ENCODE data around the gene ZNF501.

Gene ZNF501

GRCh38 chr3:44687898-44688297, 41.5 kb upstream of the ZNF501 start:
- DNase-seq: no peak
- Histone ChIP-seq H3K4ac (ENCODE audit: low read depth, low read length) (no peak overlapping the region), H2BK5ac (ENCODE audit: low read depth, low read length, poor library complexity) (no peak overlapping the region), H2AK5ac (ENCODE audit: low read length) (no peak overlapping the region), H3K79me2 (ENCODE audit: control insufficient read depth, insufficient read depth, low read length, poor library complexity) (peaks cover 3% of the 10 kb centered on the region), H3K27me3 (ENCODE audit: insufficient read depth, low read length) (no peaks in the 10 kb centered on the region), H3K23ac (ENCODE audit: low read length) (no peak overlapping the region), H3K4me3 (ENCODE audit: low read depth, low read length) (no peak overlapping the region), H3K4me2 (ENCODE audit: low read length) (no peak overlapping the region), H3K36me3 (ENCODE audit: control insufficient read depth in 1 of 2, insufficient read depth in 2 of 2, low read length in 2 of 2) (no peaks in the 10 kb centered on the region), H3K27ac (ENCODE audit: low read depth, low read length) (no peak overlapping the region), H3K9me3 (ENCODE audit: insufficient read depth, low read depth, low read length) (peaks cover 8% of the 10 kb centered on the region), H3K14ac (ENCODE audit: low read length) (no peak overlapping the region), H2BK12ac (ENCODE audit: low read length) (no peak overlapping the region), H3K18ac (ENCODE audit: low read length) (no peak overlapping the region), H2AFZ (ENCODE audit: insufficient read depth, low read length, poor library complexity) (no peak overlapping the region), H2BK120ac (ENCODE audit: insufficient read depth, low read length, poor library complexity) (no peak overlapping the region), H3K9ac (ENCODE audit: low read length) (no peak overlapping the region), H4K91ac (ENCODE audit: low read depth, low read length) (no peak overlapping the region), H4K8ac (ENCODE audit: low read depth, low read length) (no peak overlapping the region), H3K79me1 (ENCODE audit: low read length) (peaks cover 2% of the 10 kb centered on the region), H3K4me1 (ENCODE audit: control insufficient read depth in 1 of 2, insufficient read depth in 2 of 2, low read length in 2 of 2) (peaks cover 0 to 2% of the 10 kb centered on the region in 2 experiments), H4K12ac (ENCODE audit: low read depth, low read length) (no peak overlapping the region)
- WGBS (ENCODE audit: extremely low coverage, insufficient coverage, insufficient read length): no CpG with 5 or more reads among the region's 1 CpG

- Histone ChIP-seq H3K4ac (ENCODE audit: low read depth, low read length) (no peak within 1 kb of the TSS), H4K91ac (ENCODE audit: low read depth, low read length) (no peak within 1 kb of the TSS), H3K14ac (ENCODE audit: low read length) (no peak within 1 kb of the TSS), H3K18ac (ENCODE audit: low read length) (no peak within 1 kb of the TSS), H3K23ac (ENCODE audit: low read length) (no peak within 1 kb of the TSS), H3K79me2 (ENCODE audit: control insufficient read depth, insufficient read depth, low read length, poor library complexity) (no peaks in the 10 kb centered on the region), H3K27ac (ENCODE audit: low read depth, low read length) (no peak within 1 kb of the TSS), H2AFZ (ENCODE audit: insufficient read depth, low read length, poor library complexity) (peak within 1 kb of the TSS; percentile 98), H3K4me2 (ENCODE audit: low read length) (peak within 1 kb of the TSS; percentile 71), H3K79me1 (ENCODE audit: low read length) (no peaks in the 10 kb centered on the region), H3K4me3 (ENCODE audit: low read depth, low read length) (peak within 1 kb of the TSS; percentile 90), H2BK120ac (ENCODE audit: insufficient read depth, low read length, poor library complexity) (no peak within 1 kb of the TSS), H3K27me3 (ENCODE audit: insufficient read depth, low read length) (no peaks in the 10 kb centered on the region), H3K36me3 (ENCODE audit: control insufficient read depth in 1 of 2, insufficient read depth in 2 of 2, low read length in 2 of 2) (no peaks in the 10 kb centered on the region), H4K8ac (ENCODE audit: low read depth, low read length) (peak within 1 kb of the TSS; percentile 92), H2AK5ac (ENCODE audit: low read length) (no peak within 1 kb of the TSS), H2BK12ac (ENCODE audit: low read length) (no peak within 1 kb of the TSS), H4K12ac (ENCODE audit: low read depth, low read length) (peak within 1 kb of the TSS; percentile 61), H3K9ac (ENCODE audit: low read length) (peak within 1 kb of the TSS; percentile 65), H3K4me1 (ENCODE audit: control insufficient read depth in 1 of 2, insufficient read depth in 2 of 2, low read length in 2 of 2) (peaks cover 0 to 2% of the 10 kb centered on the region in 2 experiments), H2BK5ac (ENCODE audit: low read depth, low read length, poor library complexity) (no peak within 1 kb of the TSS), H3K9me3 (ENCODE audit: insufficient read depth, low read depth, low read length) (peaks cover 7% of the 10 kb centered on the region)
- peak; percentile 69 to 76 for DNase-seq
- no CpG with 5 or more reads among the region's 36 CpGs for WGBS (ENCODE audit: extremely low coverage, insufficient coverage, insufficient read length)
Measured at GRCh38 chr3:44712455-44713075, 16.9 kb upstream of the ZNF501 start, which contains the start of gene ZNF502. Gene ZNF502 (plus strand): TSS chr3:44712660. CDS start chr3:44720262, 7,602 bp downstream.

- Histone ChIP-seq H4K12ac (ENCODE audit: low read depth, low read length) (no peak overlapping the region), H2AFZ (ENCODE audit: insufficient read depth, low read length, poor library complexity) (no peak overlapping the region), H3K4ac (ENCODE audit: low read depth, low read length) (no peak overlapping the region), H3K9me3 (ENCODE audit: insufficient read depth, low read depth, low read length) (peaks cover 15% of the 10 kb centered on the region), H3K4me3 (ENCODE audit: low read depth, low read length) (no peak overlapping the region), H2BK5ac (ENCODE audit: low read depth, low read length, poor library complexity) (no peak overlapping the region), H3K23ac (ENCODE audit: low read length) (no peak overlapping the region), H3K27ac (ENCODE audit: low read depth, low read length) (no peak overlapping the region), H3K14ac (ENCODE audit: low read length) (no peak overlapping the region), H3K4me2 (ENCODE audit: low read length) (no peak overlapping the region), H2BK12ac (ENCODE audit: low read length) (no peak overlapping the region), H3K36me3 (ENCODE audit: control insufficient read depth in 1 of 2, insufficient read depth in 2 of 2, low read length in 2 of 2) (peaks cover 0 to 11% of the 10 kb centered on the region in 2 experiments), H3K27me3 (ENCODE audit: insufficient read depth, low read length) (no peaks in the 10 kb centered on the region), H2AK5ac (ENCODE audit: low read length) (no peak overlapping the region), H3K18ac (ENCODE audit: low read length) (no peak overlapping the region), H2BK120ac (ENCODE audit: insufficient read depth, low read length, poor library complexity) (no peak overlapping the region), H3K4me1 (ENCODE audit: control insufficient read depth in 1 of 2, insufficient read depth in 2 of 2, low read length in 2 of 2) (no peaks in the 10 kb centered on the region), H3K9ac (ENCODE audit: low read length) (no peak overlapping the region), H3K79me1 (ENCODE audit: low read length) (no peaks in the 10 kb centered on the region), H4K8ac (ENCODE audit: low read depth, low read length) (no peak overlapping the region), H4K91ac (ENCODE audit: low read depth, low read length) (no peak overlapping the region), H3K79me2 (ENCODE audit: control insufficient read depth, insufficient read depth, low read length, poor library complexity) (no peaks in the 10 kb centered on the region)
- no peak for DNase-seq
- WGBS (ENCODE audit: extremely low coverage, insufficient coverage, insufficient read length): no CpG with 5 or more reads among the region's 10 CpGs
Measured at GRCh38 chr3:44721231-44722102, 8.0 kb upstream of the ZNF501 start.

- H3K9me3 ChIP-seq (ENCODE audit: insufficient read depth, low read depth, low read length): peaks cover 15% of the 10 kb centered on the region
- no peak for DNase-seq
- peaks cover 0 to 11% of the 10 kb centered on the region in 2 experiments for H3K36me3 ChIP-seq (ENCODE audit: control insufficient read depth in 1 of 2, insufficient read depth in 2 of 2, low read length in 2 of 2)
- no peak overlapping the region for H2BK120ac ChIP-seq (ENCODE audit: insufficient read depth, low read length, poor library complexity)
- H3K27me3 ChIP-seq (ENCODE audit: insufficient read depth, low read length): no peaks in the 10 kb centered on the region
- H2AK5ac ChIP-seq (ENCODE audit: low read length): no peak overlapping the region
- H4K12ac ChIP-seq (ENCODE audit: low read depth, low read length): no peak overlapping the region
- WGBS (ENCODE audit: extremely low coverage, insufficient coverage, insufficient read length): no CpG with 5 or more reads among the region's 1 CpG
- H4K8ac ChIP-seq (ENCODE audit: low read depth, low read length): no peak overlapping the region
- no peak overlapping the region for H4K91ac ChIP-seq (ENCODE audit: low read depth, low read length)
- no peak overlapping the region for H3K14ac ChIP-seq (ENCODE audit: low read length)
- no peak overlapping the region for H3K4me3 ChIP-seq (ENCODE audit: low read depth, low read length)
- no peaks in the 10 kb centered on the region for H3K79me1 ChIP-seq (ENCODE audit: low read length)
- no peak overlapping the region for H3K27ac ChIP-seq (ENCODE audit: low read depth, low read length)
- no peak overlapping the region for H2BK12ac ChIP-seq (ENCODE audit: low read length)
- no peak overlapping the region for H3K9ac ChIP-seq (ENCODE audit: low read length)
- no peak overlapping the region for H3K23ac ChIP-seq (ENCODE audit: low read length)
- H3K4me2 ChIP-seq (ENCODE audit: low read length): no peak overlapping the region
- no peak overlapping the region for H3K4ac ChIP-seq (ENCODE audit: low read depth, low read length)
- H3K79me2 ChIP-seq (ENCODE audit: control insufficient read depth, insufficient read depth, low read length, poor library complexity): no peaks in the 10 kb centered on the region
- H2BK5ac ChIP-seq (ENCODE audit: low read depth, low read length, poor library complexity): no peak overlapping the region
- no peak overlapping the region for H2AFZ ChIP-seq (ENCODE audit: insufficient read depth, low read length, poor library complexity)
- H3K18ac ChIP-seq (ENCODE audit: low read length): no peak overlapping the region
- no peaks in the 10 kb centered on the region for H3K4me1 ChIP-seq (ENCODE audit: control insufficient read depth in 1 of 2, insufficient read depth in 2 of 2, low read length in 2 of 2)
Measured at GRCh38 chr3:44722103-44722401, 7.4 kb upstream of the ZNF501 start.
